HepG2 (cell line): ENCODE results near the gene TSPAN17. TPM values are rescaled to one million over a fixed set of nuclear protein-coding genes. Genes with fewer than 3 reads are reported as not detected.
"Not testable (repeated sequence)": the region's sequence is repeated elsewhere in the genome, so short reads cannot be mapped to it uniquely, and the experiment has no call there.

Experiments used
- ATAC-seq: fragments of 200-7000 bp; cut with Tn5 transposase; 3 replicates; pipeline ENCODE4 v1.9.1; 2020; ENCODE audit warnings: mild to moderate bottlenecking, moderate library complexity
- BruUV-seq: library from RNA; stranded (reverse); fragments of 400-500 nt; replicated peaks from 2 replicates; lab custom pipeline; 2021; lab: Mats Ljungman, UMichigan
- CTCF ChIA-PET: fragments of 300-600 bp; formaldehyde crosslinking; extraction: SDS; loops from one replicate; lab custom pipeline; 2021; ENCODE audit warnings: low total read pairs, inconsistent platforms, low intra/inter-chr PET ratio; lab: Yijun Ruan, JAX
- POLR2A ChIA-PET: fragments of 350-600 bp; sonication (Branson Sonifier 250); formaldehyde crosslinking; loops from one replicate; lab custom pipeline; 2020; ENCODE audit warnings: antibody characterized with exemption, inconsistent platforms; lab: Yijun Ruan, JAX
- DNase-seq: peaks from one replicate; pipeline ENCODE4 v3.0.0-alpha.2; 2015; ENCODE audit warnings: low spot score
- FAIRE-seq: peaks from 3 replicates; lab custom pipeline; 2011; peaks lifted over from hg19 to GRCh38; lab: Jason Lieb, UNC
- H2AFZ ChIP-seq: one replicate; pipeline ENCODE4 v1.6.1; 2011; ENCODE audit warnings: low read length, inconsistent platforms
- H3K27ac ChIP-seq: fragments of 300-600 bp; 3 replicates; pipeline ENCODE4 v1.8.0; 2011; ENCODE audit warnings: mixed run types, mild to moderate bottlenecking, mixed read lengths, low read length, inconsistent platforms; ENCODE audit not compliant: insufficient read depth; ENCODE audit errors: extremely low read length
- H3K27me3 ChIP-seq, 2 experiments: fragments of 200-600 bp in 1 of 2; 2 replicates in 1 of 2; 3 replicates in 1 of 2; pipeline versions ENCODE4 v1.6.0 to v1.8.0; 2011; ENCODE audit warnings: low read length in 2 of 2, mild to moderate bottlenecking in 2 of 2, moderate library complexity in 2 of 2, inconsistent platforms in 1 of 2; ENCODE audit not compliant: insufficient read depth in 2 of 2, control insufficient read depth in 1 of 2
- H3K36me3 ChIP-seq, 2 experiments: fragments of 200-600 bp in 1 of 2; replicated peaks in 1 of 2; 2 replicates in 1 of 2; 3 replicates in 1 of 2; pipeline versions ENCODE4 v1.5.1 to v1.8.0; 2011; ENCODE audit warnings: low read length in 2 of 2, inconsistent platforms in 1 of 2; ENCODE audit not compliant: insufficient read depth in 2 of 2, control insufficient read depth in 1 of 2
- H3K4me1 ChIP-seq: 2 replicates; pipeline ENCODE4 v1.5.1; 2012; ENCODE audit warnings: low read length, inconsistent platforms; ENCODE audit not compliant: insufficient read depth
- H3K4me2 ChIP-seq: 2 replicates; pipeline ENCODE4 v1.6.0; 2011; ENCODE audit warnings: low read depth, low read length, inconsistent platforms
- H3K4me3 ChIP-seq, 3 experiments: fragments of 200-600 bp in 1 of 3; sonication (generic), shearing (Covaris generic) in 1 of 3; replicated peaks in 1 of 3; 2 replicates each; pipeline ENCODE4 v1.5.1; 2011 to 2016; ENCODE audit warnings: low read length in 3 of 3, inconsistent platforms in 2 of 3, low read depth in 2 of 3, mild to moderate bottlenecking in 2 of 3, control low read depth in 1 of 3, mixed read lengths in 1 of 3; ENCODE audit not compliant: insufficient read depth in 1 of 3
- H3K79me2 ChIP-seq: one replicate; pipeline ENCODE4 v1.6.1; 2011; ENCODE audit warnings: low read length, inconsistent platforms; ENCODE audit not compliant: insufficient read depth
- H3K9ac ChIP-seq: 2 replicates; pipeline ENCODE4 v1.6.0; 2011; ENCODE audit warnings: mild to moderate bottlenecking, low read depth, low read length, inconsistent platforms; ENCODE audit not compliant: insufficient read depth
- H3K9me3 ChIP-seq: 2 replicates; pipeline ENCODE4 v1.5.1; 2012; ENCODE audit warnings: mild to moderate bottlenecking, low read length
- H4K20me1 ChIP-seq: 2 replicates; pipeline ENCODE4 v1.6.0; 2011; ENCODE audit warnings: inconsistent platforms, mild to moderate bottlenecking, low read length, moderate library complexity; ENCODE audit not compliant: insufficient read depth
- FOSL2 ChIP-seq: sonication (generic); formaldehyde crosslinking; IDR thresholded peaks from 2 replicates; pipeline ENCODE4 v1.4.0; 2020; ENCODE audit warnings: missing genetic modification reagents
- HMG20B ChIP-seq: conservative IDR thresholded peaks from 2 replicates; pipeline ENCODE4 v1.6.1; 2016; ENCODE audit warnings: missing genetic modification reagents, missing compliant biosample characterization
- HNRNPL ChIP-seq: fragments of 200-400 bp; formaldehyde crosslinking; IDR thresholded peaks from 2 replicates; pipeline ENCODE4 v1.6.1; 2017; ENCODE audit warnings: mild to moderate bottlenecking, low read depth, low read length
- KDM4B ChIP-seq: sonication (generic); formaldehyde crosslinking; IDR thresholded peaks from 2 replicates; pipeline ENCODE4 v1.4.0; 2020; ENCODE audit warnings: missing genetic modification reagents
- NFE2 ChIP-seq: sonication (generic); formaldehyde crosslinking; IDR thresholded peaks from 2 replicates; pipeline ENCODE4 v1.4.0; 2020; ENCODE audit warnings: missing genetic modification reagents
- RAD51 ChIP-seq: fragments of 450-650 bp; IDR thresholded peaks from 2 replicates; pipeline ENCODE4 v1.6.1; 2016; ENCODE audit warnings: borderline replicate concordance
- RFX1 ChIP-seq: fragments of 450-650 bp; IDR thresholded peaks from 2 replicates; pipeline ENCODE4 v1.6.1; 2017
- SIX4 ChIP-seq: sonication (generic); formaldehyde crosslinking; IDR thresholded peaks from 2 replicates; pipeline ENCODE4 v1.4.0; 2020; ENCODE audit warnings: missing genetic modification reagents
- YEATS4 ChIP-seq: sonication (generic); formaldehyde crosslinking; IDR thresholded peaks from 2 replicates; pipeline ENCODE4 v1.4.0; 2020; ENCODE audit warnings: missing genetic modification reagents, borderline replicate concordance
- ZNF17 ChIP-seq: sonication (generic); formaldehyde crosslinking; IDR thresholded peaks from 2 replicates; pipeline ENCODE4 v1.5.0; 2020; ENCODE audit warnings: mild to moderate bottlenecking, missing genetic modification reagents
- ZNF224 ChIP-seq: sonication (generic); formaldehyde crosslinking; IDR thresholded peaks from 2 replicates; pipeline ENCODE4 v1.5.0; 2020; ENCODE audit warnings: mild to moderate bottlenecking, missing genetic modification reagents
- ZNF510 ChIP-seq: sonication (generic); formaldehyde crosslinking; IDR thresholded peaks from 2 replicates; pipeline ENCODE4 v1.4.0; 2020; ENCODE audit warnings: low read depth, mild to moderate bottlenecking, missing genetic modification reagents
- ZNF674 ChIP-seq: sonication (generic); formaldehyde crosslinking; IDR thresholded peaks from 2 replicates; pipeline ENCODE4 v1.5.0; 2020; ENCODE audit warnings: low read depth, mild to moderate bottlenecking, missing genetic modification reagents
- ZNF891 ChIP-seq: sonication (generic); formaldehyde crosslinking; IDR thresholded peaks from 2 replicates; pipeline ENCODE4 v1.5.0; 2020; ENCODE audit warnings: mild to moderate bottlenecking, missing genetic modification reagents
- WGBS: methylation state at CpG from one replicate; pipeline ENCODE4 v1.1.6; 2017; ENCODE audit warnings: low lambda C conversion rate; 5-methylcytosine and 5-hydroxymethylcytosine counted together
- in situ Hi-C: cut with HindIII; loops from 2 replicates; pipeline ENCODE4 v1.10.0; 2017; ENCODE audit warnings: low pct_unique_long_range_greater_than_20kb; ENCODE audit not compliant: extremely low pct_ligation_motif_present
- intact Hi-C: fragments of 100-400 bp; cut with micrococcal nuclease; formaldehyde crosslinking; loops from one replicate; pipeline ENCODE4 v1.10.0; 2022; ENCODE audit not compliant: unreplicated experiment
- polyA plus RNA-seq, 8 experiments: library from polyadenylated mRNA; depleted of rRNA in 3 of 8; stranded (reverse) in 7 of 8; unstranded in 1 of 8; fragments of >200 nt; fragmentation: Illumina TruSeq in 4 of 8; extraction: Trizol in 4 of 8; gene quantifications; 2 replicates each; pipeline versions ENCODE4 v1.2.1 to v1.2.3, GENCODE V29; 2011 to 2016; ENCODE audit warnings: low read depth in 4 of 8, missing spikeins in 1 of 8, mixed read lengths in 1 of 8; ENCODE audit not compliant: insufficient read depth in 1 of 8
- total RNA-seq, 5 experiments: library from RNA; depleted of rRNA; stranded (reverse); fragments of >200 nt; fragmentation: Illumina TruSeq; extraction: Trizol; gene quantifications; 2 replicates each; pipeline ENCODE4 v1.2.3, GENCODE V29; 2016; ENCODE audit warnings: low read depth in 1 of 5
- TF ChIP-seq, protein P1 (sequence below): sonication (generic); formaldehyde crosslinking; IDR thresholded peaks from 2 replicates; pipeline ENCODE4 v1.4.0; 2020; ENCODE audit warnings: missing genetic modification reagents
- TF ChIP-seq, protein P2 (sequence below): sonication (generic); formaldehyde crosslinking; IDR thresholded peaks from 2 replicates; pipeline ENCODE4 v1.8.0; 2022; ENCODE audit warnings: mild to moderate bottlenecking, missing genetic modification reagents, moderate library complexity
- TF ChIP-seq, protein P3 (sequence below): sonication (generic); formaldehyde crosslinking; IDR thresholded peaks from 2 replicates; pipeline ENCODE4 v1.4.0; 2020; ENCODE audit warnings: mild to moderate bottlenecking, missing genetic modification reagents
- TF ChIP-seq, protein P4 (sequence below): sonication (generic); formaldehyde crosslinking; IDR thresholded peaks from 2 replicates; pipeline ENCODE4 v1.4.0; 2020; ENCODE audit warnings: missing genetic modification reagents

The TSPAN17 gene
- total and polyA plus RNA-seq, 2 of the 13 experiments (the other 11 are each of a cell fraction or from before 2014, with no cell fraction given): 11.5 to 15.0 TPM

DNA sequence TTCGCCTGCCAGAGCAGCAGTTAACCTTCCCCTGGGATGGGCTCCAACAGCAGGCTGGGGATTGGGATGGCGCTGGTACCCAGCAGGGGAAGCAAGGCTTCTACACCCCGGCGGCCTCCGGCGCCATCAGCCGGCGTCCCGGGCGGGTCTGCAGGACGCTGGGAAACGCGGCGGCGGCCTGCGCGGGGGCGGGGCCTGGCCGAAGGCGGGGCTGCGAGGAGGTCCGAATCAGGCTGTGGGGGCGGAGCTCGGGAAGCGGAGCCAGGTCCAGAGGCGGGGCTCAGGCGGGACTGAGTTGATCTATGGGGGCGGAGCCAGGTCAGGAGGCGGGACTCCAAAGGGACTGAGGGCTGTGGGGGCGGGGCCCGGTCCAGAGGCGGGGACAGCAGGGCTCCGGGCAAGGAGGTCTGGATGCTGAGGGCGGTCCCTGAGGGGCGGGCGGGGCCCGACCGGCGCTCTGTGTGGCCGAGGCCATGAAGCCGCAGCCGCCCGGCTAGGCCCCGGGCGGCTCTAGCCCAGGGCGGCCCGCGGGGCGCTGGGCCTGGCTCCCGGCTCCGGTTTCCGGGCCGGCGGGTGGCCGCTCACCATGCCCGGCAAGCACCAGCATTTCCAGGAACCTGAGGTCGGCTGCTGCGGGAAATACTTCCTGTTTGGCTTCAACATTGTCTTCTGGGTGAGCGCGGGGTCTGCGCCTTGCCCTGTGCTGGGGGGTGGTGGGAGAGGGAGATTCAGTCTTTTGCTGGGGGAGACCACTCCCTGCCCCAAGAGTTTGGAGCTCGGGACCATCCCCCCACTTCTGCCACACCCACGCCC is at the start of gene TSPAN17 (continued):
- TF ChIP-seq, protein P1, sequence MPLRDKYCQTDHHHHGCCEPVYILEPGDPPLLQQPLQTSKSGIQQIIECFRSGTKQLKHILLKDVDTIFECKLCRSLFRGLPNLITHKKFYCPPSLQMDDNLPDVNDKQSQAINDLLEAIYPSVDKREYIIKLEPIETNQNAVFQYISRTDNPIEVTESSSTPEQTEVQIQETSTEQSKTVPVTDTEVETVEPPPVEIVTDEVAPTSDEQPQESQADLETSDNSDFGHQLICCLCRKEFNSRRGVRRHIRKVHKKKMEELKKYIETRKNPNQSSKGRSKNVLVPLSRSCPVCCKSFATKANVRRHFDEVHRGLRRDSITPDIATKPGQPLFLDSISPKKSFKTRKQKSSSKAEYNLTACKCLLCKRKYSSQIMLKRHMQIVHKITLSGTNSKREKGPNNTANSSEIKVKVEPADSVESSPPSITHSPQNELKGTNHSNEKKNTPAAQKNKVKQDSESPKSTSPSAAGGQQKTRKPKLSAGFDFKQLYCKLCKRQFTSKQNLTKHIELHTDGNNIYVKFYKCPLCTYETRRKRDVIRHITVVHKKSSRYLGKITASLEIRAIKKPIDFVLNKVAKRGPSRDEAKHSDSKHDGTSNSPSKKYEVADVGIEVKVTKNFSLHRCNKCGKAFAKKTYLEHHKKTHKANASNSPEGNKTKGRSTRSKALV (CRISPR knock-in tag): 0 out of 2 replicates have a peak, but pooled peaks have one; percentile 23
- no peak for TF ChIP-seq YEATS4
- no peak for TF ChIP-seq SIX4 (CRISPR knock-in tag)
- no peak for TF ChIP-seq FOSL2
- no peak for TF ChIP-seq ZNF674 (CRISPR knock-in tag)
- TF ChIP-seq, protein P2, sequence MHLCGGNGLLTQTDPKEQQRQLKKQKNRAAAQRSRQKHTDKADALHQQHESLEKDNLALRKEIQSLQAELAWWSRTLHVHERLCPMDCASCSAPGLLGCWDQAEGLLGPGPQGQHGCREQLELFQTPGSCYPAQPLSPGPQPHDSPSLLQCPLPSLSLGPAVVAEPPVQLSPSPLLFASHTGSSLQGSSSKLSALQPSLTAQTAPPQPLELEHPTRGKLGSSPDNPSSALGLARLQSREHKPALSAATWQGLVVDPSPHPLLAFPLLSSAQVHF (CRISPR knock-in tag): no peak
- TF ChIP-seq RFX1: no peak
- no peak for TF ChIP-seq HMG20B
- no peak for TF ChIP-seq ZNF510
- TF ChIP-seq HNRNPL: no peak
- TF ChIP-seq ZNF891: peak; percentile 72; the same call in 1 of the 2 replicates
- no peak for TF ChIP-seq ZNF224 (CRISPR knock-in tag)
- TF ChIP-seq KDM4B: no peak
- TF ChIP-seq, protein P3, sequence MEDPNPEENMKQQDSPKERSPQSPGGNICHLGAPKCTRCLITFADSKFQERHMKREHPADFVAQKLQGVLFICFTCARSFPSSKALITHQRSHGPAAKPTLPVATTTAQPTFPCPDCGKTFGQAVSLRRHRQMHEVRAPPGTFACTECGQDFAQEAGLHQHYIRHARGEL (CRISPR knock-in tag): no peak
- no peak for TF ChIP-seq RAD51
- TF ChIP-seq, protein P4, sequence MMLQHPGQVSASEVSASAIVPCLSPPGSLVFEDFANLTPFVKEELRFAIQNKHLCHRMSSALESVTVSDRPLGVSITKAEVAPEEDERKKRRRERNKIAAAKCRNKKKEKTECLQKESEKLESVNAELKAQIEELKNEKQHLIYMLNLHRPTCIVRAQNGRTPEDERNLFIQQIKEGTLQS (CRISPR knock-in tag): no peak
- no peak for TF ChIP-seq ZNF17 (CRISPR knock-in tag)
- TF ChIP-seq NFE2 (CRISPR knock-in tag): no peak

DNA sequence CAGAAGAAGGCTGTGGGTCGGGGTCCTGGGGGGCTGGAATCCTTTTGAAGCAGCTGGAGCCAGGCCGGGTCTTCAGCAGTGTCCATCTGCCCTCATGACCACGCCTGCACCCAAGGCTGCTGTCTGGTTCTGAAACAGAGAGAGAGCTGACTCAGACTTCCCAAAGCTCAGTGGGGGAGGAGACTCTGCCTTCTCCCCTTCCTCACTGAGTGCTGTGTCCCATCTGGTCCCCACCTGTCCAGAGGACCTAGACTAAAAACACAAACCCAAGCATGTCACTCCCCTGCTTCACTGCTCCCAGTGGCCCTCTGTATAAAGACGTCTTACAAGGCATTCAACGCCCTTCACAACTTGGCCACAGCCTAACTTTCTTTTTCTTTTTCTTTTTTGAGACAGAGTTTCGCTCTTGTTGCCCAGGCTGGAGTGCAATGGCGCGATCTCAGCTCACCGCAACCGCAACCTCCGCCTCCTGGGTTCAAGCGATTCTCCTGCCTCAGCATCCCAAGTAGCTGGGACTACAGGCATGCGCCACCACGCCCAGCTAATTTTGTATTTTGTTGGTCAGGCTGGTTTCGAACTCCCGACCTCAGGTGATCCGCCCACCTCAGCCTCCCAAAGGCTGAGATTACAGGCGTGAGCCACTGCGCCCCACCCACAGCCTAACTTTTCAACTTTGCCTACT is 47.4 kb upstream of the TSPAN17 start:
- peaks cover 11% of the 10 kb centered on the region for H3K4me1 ChIP-seq
- POLR2A ChIA-PET, BruUV-seq, H3K9ac ChIP-seq, H3K27ac ChIP-seq, H3K36me3 ChIP-seq, H3K27me3 ChIP-seq, FAIRE-seq, H3K4me2 ChIP-seq, H3K79me2 ChIP-seq, ATAC-seq, intact Hi-C loops, H3K9me3 ChIP-seq, CTCF ChIA-PET, DNase-seq, H4K20me1 ChIP-seq, H2AFZ ChIP-seq, H3K4me3 ChIP-seq: not testable (repeated sequence)
- whole genome bisulfite sequencing: 92% methylated on average over 16 of the region's 19 CpGs
- in situ Hi-C loops: loop anchor here (25.0 kb wide), 1 partner anchor 863 kb away; no protein-coding TSS in a partner anchor
